ENCODE results near the gene PLA2G4A. TPM values are rescaled to one million over a fixed set of nuclear protein-coding genes. Genes with fewer than 3 reads are reported as not detected.

Gene PLA2G4A
- total RNA-seq, 2 experiments from 2014 or later: not detected

- no peaks in the 10 kb centered on the region for H3K4me1 ChIP-seq (ENCODE audit: insufficient read depth, low read length)
- TF ChIP-seq CTCF (IDR thresholded peaks at IDR 0.05): no peak
- ATAC-seq (ENCODE audit: poor library complexity) (no peak), DNase-seq (no peak)
- no peaks in the 10 kb centered on the region for H3K27me3 Mint-ChIP-seq
- H3K36me3 ChIP-seq (ENCODE audit: insufficient read depth, low read length): no peaks in the 10 kb centered on the region
- H3K9me3 ChIP-seq (ENCODE audit: control insufficient read depth in 1 of 2, insufficient read depth in 1 of 2, low read length in 2 of 2): no peaks in the 10 kb centered on the region
- H3K4me3 ChIP-seq (ENCODE audit: low read length): no peak overlapping the region
- ChIA-PET CTCF (no interaction called here), POLR2A (no interaction called here)
- H3K27ac Mint-ChIP-seq: no peak overlapping the region
- H3K27ac ChIP-seq (ENCODE audit: low read depth in 1 of 2, low read length in 2 of 2): no peak overlapping the region
- no peak overlapping the region for H3K4me3 Mint-ChIP-seq
- intact Hi-C loops (cut with DNase I, micrococcal nuclease): no loop called here
- H3K36me3 Mint-ChIP-seq (ENCODE audit: low read depth): no peaks in the 10 kb centered on the region
- no peaks in the 10 kb centered on the region for H3K27me3 ChIP-seq (ENCODE audit: control insufficient read depth in 1 of 2, insufficient read depth in 2 of 2, low read length in 2 of 2)
- no peaks in the 10 kb centered on the region for H3K9me3 Mint-ChIP-seq
- no peaks in the 10 kb centered on the region for H3K4me1 Mint-ChIP-seq (ENCODE audit: low read depth)
Observed at GRCh38 chr1:186945146-186945545, 116.4 kb downstream of the PLA2G4A start.

DNA sequence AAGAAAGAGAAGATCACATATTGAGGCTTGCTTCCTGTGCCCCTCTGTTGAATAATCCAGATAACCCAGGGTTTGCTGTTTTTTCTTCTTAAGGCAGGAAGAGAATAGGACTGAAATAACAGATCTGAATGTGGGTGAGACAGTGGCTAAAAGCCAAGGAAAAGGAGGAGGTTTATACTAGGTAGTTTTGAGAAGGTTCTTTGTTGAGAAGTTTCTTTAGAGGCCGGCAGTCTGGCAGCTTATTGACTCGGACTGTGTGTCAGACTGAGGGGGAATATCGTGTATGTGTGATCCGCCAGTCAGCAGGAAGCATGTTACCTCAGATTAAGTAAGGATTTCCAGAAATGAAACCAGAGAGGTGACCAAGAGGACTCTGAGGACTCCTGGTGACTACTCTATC lies 119.8 kb downstream of the PLA2G4A start:
- Histone ChIP-seq H3K9me3 (ENCODE audit: control insufficient read depth in 1 of 2, insufficient read depth in 1 of 2, low read length in 2 of 2) (no peaks in the 10 kb centered on the region), H3K27ac (ENCODE audit: low read depth in 1 of 2, low read length in 2 of 2) (no peak overlapping the region), H3K4me3 (ENCODE audit: low read length) (no peak overlapping the region), H3K4me1 (ENCODE audit: insufficient read depth, low read length) (no peaks in the 10 kb centered on the region), H3K36me3 (ENCODE audit: insufficient read depth, low read length) (no peaks in the 10 kb centered on the region), H3K27me3 (ENCODE audit: control insufficient read depth in 1 of 2, insufficient read depth in 2 of 2, low read length in 2 of 2) (no peaks in the 10 kb centered on the region)
- no peaks in the 10 kb centered on the region for H3K4me1 Mint-ChIP-seq (ENCODE audit: low read depth)
- ChIA-PET POLR2A (no interaction called here), CTCF (no interaction called here)
- TF ChIP-seq CTCF (IDR thresholded peaks at IDR 0.05): no peak
- H3K9me3 Mint-ChIP-seq: no peaks in the 10 kb centered on the region
- intact Hi-C loops (cut with DNase I, micrococcal nuclease): no loop called here
- H3K4me3 Mint-ChIP-seq: no peak overlapping the region
- no peak overlapping the region for H3K27ac Mint-ChIP-seq
- DNase-seq (no peak), ATAC-seq (ENCODE audit: poor library complexity) (no peak)
- H3K27me3 Mint-ChIP-seq: peaks cover 3% of the 10 kb centered on the region
- no peaks in the 10 kb centered on the region for H3K36me3 Mint-ChIP-seq (ENCODE audit: low read depth)

GRCh38 chr1:186949173-186949572 lies 120.4 kb downstream of the PLA2G4A start:
- no peak overlapping the region for H3K27ac ChIP-seq (ENCODE audit: low read depth in 1 of 2, low read length in 2 of 2)
- no peak overlapping the region for H3K4me3 Mint-ChIP-seq
- peaks cover 5% of the 10 kb centered on the region for H3K27me3 Mint-ChIP-seq
- H3K4me3 ChIP-seq (ENCODE audit: low read length): no peak overlapping the region
- no peaks in the 10 kb centered on the region for H3K4me1 ChIP-seq (ENCODE audit: insufficient read depth, low read length)
- H3K36me3 Mint-ChIP-seq (ENCODE audit: low read depth): no peaks in the 10 kb centered on the region
- no peaks in the 10 kb centered on the region for H3K36me3 ChIP-seq (ENCODE audit: insufficient read depth, low read length)
- ATAC-seq (ENCODE audit: poor library complexity): no peak
- H3K27me3 ChIP-seq (ENCODE audit: control insufficient read depth in 1 of 2, insufficient read depth in 2 of 2, low read length in 2 of 2): no peaks in the 10 kb centered on the region
- no peaks in the 10 kb centered on the region for H3K9me3 Mint-ChIP-seq
- intact Hi-C loops (cut with DNase I, micrococcal nuclease): no loop called here
- no peaks in the 10 kb centered on the region for H3K4me1 Mint-ChIP-seq (ENCODE audit: low read depth)
- H3K9me3 ChIP-seq (ENCODE audit: control insufficient read depth in 1 of 2, insufficient read depth in 1 of 2, low read length in 2 of 2): no peaks in the 10 kb centered on the region
- ChIA-PET POLR2A (no interaction called here), CTCF (no interaction called here)
- H3K27ac Mint-ChIP-seq: no peak overlapping the region
- no peak for DNase-seq
- peak; percentile 10 for TF ChIP-seq CTCF (IDR thresholded peaks at IDR 0.05)

Measured in CD4-positive, alpha-beta T cell (primary cell).